SK-N-SH (cell line): ENCODE measurements around the gene TRPM2. TPM values are rescaled to one million over a fixed set of nuclear protein-coding genes. Genes with fewer than 3 reads are reported as not detected.

ENCODE experiments used
- CTCF ChIA-PET: fragments of 300-600, 350-600 bp; formaldehyde crosslinking; extraction: SDS; loops from one replicate; lab custom pipeline; 2021; lab: Yijun Ruan, JAX
- POLR2A ChIA-PET: fragments of 350-600 bp; sonication (Branson Sonifier 250); formaldehyde crosslinking; extraction: SDS; loops from one replicate; lab custom pipeline; 2020; ENCODE audit warnings: antibody characterized with exemption, inconsistent platforms; lab: Yijun Ruan, JAX
- DNase-seq: peaks from one replicate; pipeline ENCODE4 v3.0.0; 2012
- H2AFZ ChIP-seq: fragments of 200-600 bp; sonication (generic); 2 replicates; pipeline ENCODE4 v1.8.1; 2016; ENCODE audit warnings: antibody characterized with exemption, mild to moderate bottlenecking, low read depth
- H3F3A ChIP-seq: fragments of 200-600 bp; sonication (generic); replicated peaks from 2 replicates; pipeline ENCODE3; 2016; ENCODE audit warnings: antibody characterized with exemption, mild to moderate bottlenecking; ENCODE audit not compliant: insufficient read depth
- H3K27ac ChIP-seq, 2 experiments: fragments of 200-500 bp in 1 of 2; fragments of 200-600 bp in 1 of 2; sonication (Bioruptor generic) in 1 of 2; sonication (generic), shearing (Covaris generic) in 1 of 2; 2 replicates each; pipeline versions ENCODE4 v1.5.1 to v1.6.1; 2014 to 2016; ENCODE audit warnings: low read depth in 2 of 2, inconsistent platforms in 1 of 2, low read length in 1 of 2, mild to moderate bottlenecking in 1 of 2, mixed read lengths in 1 of 2
- H3K27me3 ChIP-seq: fragments of 200-600 bp; sonication (generic), shearing (Covaris generic); 2 replicates; pipeline ENCODE4 v1.6.1; 2016; ENCODE audit warnings: mixed run types; ENCODE audit not compliant: insufficient read depth
- H3K36me3 ChIP-seq, 2 experiments: fragments of 200-500 bp in 1 of 2; fragments of 200-600 bp in 1 of 2; sonication (Bioruptor generic) in 1 of 2; sonication (generic) in 1 of 2; replicated peaks in 1 of 2; 2 replicates each; pipeline versions ENCODE3 to v1.5.1; 2014 to 2016; ENCODE audit warnings: low read length in 1 of 2, mild to moderate bottlenecking in 1 of 2; ENCODE audit not compliant: insufficient read depth in 2 of 2, control insufficient read depth in 1 of 2
- H3K4me1 ChIP-seq, 2 experiments: fragments of 200-500 bp in 1 of 2; fragments of 200-600 bp in 1 of 2; sonication (Bioruptor generic) in 1 of 2; sonication (generic), shearing (Covaris generic) in 1 of 2; 2 replicates each; pipeline versions ENCODE4 v1.5.1 to v1.6.1; 2014 to 2016; ENCODE audit warnings: low read depth in 1 of 2, low read length in 1 of 2, mixed run types in 1 of 2; ENCODE audit not compliant: insufficient read depth in 2 of 2, control insufficient read depth in 1 of 2
- H3K4me2 ChIP-seq: fragments of 200-600 bp; sonication (generic), shearing (Covaris generic); 2 replicates; pipeline ENCODE4 v1.6.1; 2017; ENCODE audit warnings: mixed run types
- H3K4me3 ChIP-seq, 2 experiments: fragments of 200-500 bp in 1 of 2; fragments of 200-600 bp in 1 of 2; sonication (Bioruptor generic) in 1 of 2; sonication (generic), shearing (Covaris generic) in 1 of 2; 2 replicates each; pipeline versions ENCODE4 v1.5.1 to v1.8.1; 2014 to 2016; ENCODE audit warnings: low read depth in 2 of 2, inconsistent platforms in 1 of 2, low read length in 1 of 2, mild to moderate bottlenecking in 1 of 2, mixed read lengths in 1 of 2, moderate library complexity in 1 of 2
- H3K79me2 ChIP-seq: fragments of 200-600 bp; sonication (generic); 2 replicates; pipeline ENCODE4 v1.8.1; 2017; ENCODE audit warnings: mild to moderate bottlenecking; ENCODE audit not compliant: insufficient read depth
- H3K9ac ChIP-seq: fragments of 200-600 bp; sonication (generic); 2 replicates; pipeline ENCODE4 v1.6.1; 2017; ENCODE audit warnings: mixed run types
- H3K9me2 ChIP-seq: fragments of 200-600 bp; sonication (generic); 2 replicates; pipeline ENCODE4 v1.6.1; 2017; ENCODE audit warnings: mixed run types
- H3K9me3 ChIP-seq: fragments of 200-600 bp; sonication (generic); 2 replicates; pipeline ENCODE4 v1.6.1; 2017; ENCODE audit warnings: mixed run types, mild to moderate bottlenecking, moderate library complexity
- H4K20me1 ChIP-seq: fragments of 200-600 bp; sonication (generic); 2 replicates; pipeline ENCODE4 v1.6.1; 2017; ENCODE audit warnings: mild to moderate bottlenecking, mixed run types; ENCODE audit not compliant: insufficient read depth
- FOSL2 ChIP-seq: IDR thresholded peaks from 2 replicates; pipeline ENCODE4 v1.4.0; 2012; ENCODE audit warnings: low read depth, mild to moderate bottlenecking, moderate library complexity, borderline replicate concordance
- FOXJ3 ChIP-seq: sonication (generic); formaldehyde crosslinking; IDR thresholded peaks from 2 replicates; pipeline ENCODE4 v1.5.1; 2020; ENCODE audit warnings: mild to moderate bottlenecking, missing genetic modification reagents
- FOXM1 ChIP-seq: IDR thresholded peaks from 2 replicates; pipeline ENCODE4 v1.4.0; 2012; ENCODE audit warnings: low read depth, mild to moderate bottlenecking
- GABPA ChIP-seq: IDR thresholded peaks from 2 replicates; pipeline ENCODE4 v1.4.0; 2012; ENCODE audit warnings: low read depth, mild to moderate bottlenecking
- MEF2A ChIP-seq: IDR thresholded peaks from 2 replicates; pipeline ENCODE4 v1.4.0; 2012; ENCODE audit warnings: low read depth, borderline replicate concordance
- NFIC ChIP-seq: IDR thresholded peaks from 2 replicates; pipeline ENCODE4 v1.4.0; 2012; ENCODE audit warnings: borderline replicate concordance
- NRF1 ChIP-seq: IDR thresholded peaks from 2 replicates; pipeline ENCODE4 v1.6.1; 2012; ENCODE audit warnings: low read depth, mild to moderate bottlenecking, low read length
- RFX5 ChIP-seq: IDR thresholded peaks from 2 replicates; pipeline ENCODE4 v1.6.1; 2012; ENCODE audit warnings: mild to moderate bottlenecking, improper control_type of control experiment, low read length
- RXRA ChIP-seq: IDR thresholded peaks from 2 replicates; pipeline ENCODE4 v1.4.0; 2012; ENCODE audit warnings: low read depth, mild to moderate bottlenecking, borderline replicate concordance
- SIN3A ChIP-seq: IDR thresholded peaks from 2 replicates; pipeline ENCODE4 v1.6.1; 2012; ENCODE audit warnings: low read depth, mild to moderate bottlenecking, low read length, moderate library complexity, borderline replicate concordance
- SMC3 ChIP-seq: IDR thresholded peaks from 2 replicates; pipeline ENCODE4 v1.6.1; 2012; ENCODE audit warnings: low read depth, low read length, improper control_type of control experiment
- WGBS: methylation state at CpG from one replicate; pipeline ENCODE4 v1.1.6; 2017; ENCODE audit warnings: low lambda C conversion rate; 5-methylcytosine and 5-hydroxymethylcytosine counted together
- polyA plus RNA-seq, 3 experiments: library from polyadenylated mRNA; depleted of rRNA; stranded (reverse); fragments of >200 nt; gene quantifications; 2 replicates each; pipeline ENCODE4 v1.2.3, GENCODE V29; 2012
- TF ChIP-seq, protein P1 (sequence below): IDR thresholded peaks from 2 replicates; pipeline ENCODE4 v1.4.0; 2012; ENCODE audit warnings: low read depth
- TF ChIP-seq, protein P2 (sequence below): IDR thresholded peaks from 2 replicates; pipeline ENCODE4 v1.4.0; 2012; ENCODE audit warnings: low read depth, borderline replicate concordance
- TF ChIP-seq, protein P3 (sequence below): fragments of 150-350 bp; IDR thresholded peaks from 2 replicates; pipeline ENCODE4 v1.6.1; 2017; ENCODE audit warnings: antibody characterized with exemption, low read length, low read depth, borderline replicate concordance
- TF ChIP-seq, protein P4 (sequence below): IDR thresholded peaks from 2 replicates; pipeline ENCODE4; 2012
- TF ChIP-seq, protein P5 (sequence below): IDR thresholded peaks from 2 replicates; pipeline ENCODE4 v1.4.0; 2012; ENCODE audit warnings: low read depth, borderline replicate concordance

Gene TRPM2
- not detected in 2 replicates for polyA plus RNA-seq (2012; rRNA removed)
- polyA plus RNA-seq (2012; cell fraction: cytosol; rRNA removed) = not detected in 2 replicates
- 0.02 TPM in 1 of 2 replicates, not detected in the other for polyA plus RNA-seq (2012; cell fraction: nucleus; rRNA removed)

DNA sequence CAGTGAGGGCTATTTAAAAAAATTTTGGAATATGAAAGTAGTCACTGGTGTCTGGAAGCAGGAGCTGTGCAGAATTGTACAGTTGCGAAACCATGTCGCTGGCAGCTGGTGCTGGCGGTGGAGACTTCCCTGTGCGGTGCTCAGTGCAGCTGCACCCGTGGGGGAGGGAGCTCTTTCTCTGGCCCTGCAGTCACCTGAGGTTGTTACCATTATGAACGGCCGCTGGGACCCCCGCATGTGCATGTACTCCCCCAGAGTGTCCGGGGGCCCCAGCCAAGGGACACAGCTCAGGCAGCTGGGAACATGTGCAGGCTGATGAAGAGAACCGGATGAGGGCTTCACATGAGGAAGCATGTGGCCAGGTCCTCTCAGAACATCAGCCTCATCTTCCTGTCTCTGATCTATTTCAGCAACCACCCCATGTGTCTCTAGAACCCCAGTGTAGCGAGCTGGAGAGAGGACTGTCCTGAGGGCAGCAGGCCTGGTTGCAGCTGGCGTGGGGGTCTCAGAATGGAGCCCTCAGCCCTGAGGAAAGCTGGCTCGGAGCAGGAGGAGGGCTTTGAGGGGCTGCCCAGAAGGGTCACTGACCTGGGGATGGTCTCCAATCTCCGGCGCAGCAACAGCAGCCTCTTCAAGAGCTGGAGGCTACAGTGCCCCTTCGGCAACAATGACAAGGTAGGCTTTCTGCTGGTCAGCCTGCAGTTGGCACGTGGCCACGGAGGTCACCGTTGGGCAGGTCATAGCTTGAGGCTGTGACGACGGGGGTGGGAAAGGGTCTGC is at the start of gene TRPM2:
TRPM2 (plus strand) TSS at position 431 of the 780 bp plus-strand sequence; CDS start at position 511, 80 bp downstream.
- no peak for TF ChIP-seq SIN3A
- no peak for TF ChIP-seq FOSL2
- TF ChIP-seq FOXM1 = no peak
- no peak for TF ChIP-seq RFX5
- no peak for TF ChIP-seq GABPA
- TF ChIP-seq, protein P1, sequence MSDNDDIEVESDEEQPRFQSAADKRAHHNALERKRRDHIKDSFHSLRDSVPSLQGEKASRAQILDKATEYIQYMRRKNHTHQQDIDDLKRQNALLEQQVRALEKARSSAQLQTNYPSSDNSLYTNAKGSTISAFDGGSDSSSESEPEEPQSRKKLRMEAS = no peak
- TF ChIP-seq, protein P2, sequence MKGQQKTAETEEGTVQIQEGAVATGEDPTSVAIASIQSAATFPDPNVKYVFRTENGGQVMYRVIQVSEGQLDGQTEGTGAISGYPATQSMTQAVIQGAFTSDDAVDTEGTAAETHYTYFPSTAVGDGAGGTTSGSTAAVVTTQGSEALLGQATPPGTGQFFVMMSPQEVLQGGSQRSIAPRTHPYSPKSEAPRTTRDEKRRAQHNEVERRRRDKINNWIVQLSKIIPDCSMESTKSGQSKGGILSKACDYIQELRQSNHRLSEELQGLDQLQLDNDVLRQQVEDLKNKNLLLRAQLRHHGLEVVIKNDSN = no peak
- TF ChIP-seq, protein P3, sequence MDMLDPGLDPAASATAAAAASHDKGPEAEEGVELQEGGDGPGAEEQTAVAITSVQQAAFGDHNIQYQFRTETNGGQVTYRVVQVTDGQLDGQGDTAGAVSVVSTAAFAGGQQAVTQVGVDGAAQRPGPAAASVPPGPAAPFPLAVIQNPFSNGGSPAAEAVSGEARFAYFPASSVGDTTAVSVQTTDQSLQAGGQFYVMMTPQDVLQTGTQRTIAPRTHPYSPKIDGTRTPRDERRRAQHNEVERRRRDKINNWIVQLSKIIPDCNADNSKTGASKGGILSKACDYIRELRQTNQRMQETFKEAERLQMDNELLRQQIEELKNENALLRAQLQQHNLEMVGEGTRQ = no peak
- no peak for TF ChIP-seq RXRA
- TF ChIP-seq, protein P4, sequence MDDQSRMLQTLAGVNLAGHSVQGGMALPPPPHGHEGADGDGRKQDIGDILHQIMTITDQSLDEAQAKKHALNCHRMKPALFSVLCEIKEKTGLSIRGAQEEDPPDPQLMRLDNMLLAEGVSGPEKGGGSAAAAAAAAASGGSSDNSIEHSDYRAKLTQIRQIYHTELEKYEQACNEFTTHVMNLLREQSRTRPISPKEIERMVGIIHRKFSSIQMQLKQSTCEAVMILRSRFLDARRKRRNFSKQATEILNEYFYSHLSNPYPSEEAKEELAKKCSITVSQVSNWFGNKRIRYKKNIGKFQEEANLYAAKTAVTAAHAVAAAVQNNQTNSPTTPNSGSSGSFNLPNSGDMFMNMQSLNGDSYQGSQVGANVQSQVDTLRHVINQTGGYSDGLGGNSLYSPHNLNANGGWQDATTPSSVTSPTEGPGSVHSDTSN = no peak
- TF ChIP-seq, protein P5, sequence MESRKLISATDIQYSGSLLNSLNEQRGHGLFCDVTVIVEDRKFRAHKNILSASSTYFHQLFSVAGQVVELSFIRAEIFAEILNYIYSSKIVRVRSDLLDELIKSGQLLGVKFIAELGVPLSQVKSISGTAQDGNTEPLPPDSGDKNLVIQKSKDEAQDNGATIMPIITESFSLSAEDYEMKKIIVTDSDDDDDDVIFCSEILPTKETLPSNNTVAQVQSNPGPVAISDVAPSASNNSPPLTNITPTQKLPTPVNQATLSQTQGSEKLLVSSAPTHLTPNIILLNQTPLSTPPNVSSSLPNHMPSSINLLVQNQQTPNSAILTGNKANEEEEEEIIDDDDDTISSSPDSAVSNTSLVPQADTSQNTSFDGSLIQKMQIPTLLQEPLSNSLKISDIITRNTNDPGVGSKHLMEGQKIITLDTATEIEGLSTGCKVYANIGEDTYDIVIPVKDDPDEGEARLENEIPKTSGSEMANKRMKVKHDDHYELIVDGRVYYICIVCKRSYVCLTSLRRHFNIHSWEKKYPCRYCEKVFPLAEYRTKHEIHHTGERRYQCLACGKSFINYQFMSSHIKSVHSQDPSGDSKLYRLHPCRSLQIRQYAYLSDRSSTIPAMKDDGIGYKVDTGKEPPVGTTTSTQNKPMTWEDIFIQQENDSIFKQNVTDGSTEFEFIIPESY = no peak
- no peak for TF ChIP-seq SMC3
- no peak for TF ChIP-seq MEF2A
- no peak for TF ChIP-seq FOXJ3
- no peak for TF ChIP-seq NRF1
- TF ChIP-seq NFIC = no peak
- TF ChIP-seq, all 33 proteins: peak for 0
- H3K27ac ChIP-seq = no peak within 1 kb of the TSS
- H3K9ac ChIP-seq = no peak within 1 kb of the TSS
- no peaks in the 10 kb centered on the region for H4K20me1 ChIP-seq
- no peaks in the 10 kb centered on the region for H3F3A ChIP-seq
- ChIA-PET POLR2A (interaction anchor here (0.9 kb wide), 1 partner anchor 12 kb away, joined by 3 read pairs; no protein-coding TSS in a partner anchor), CTCF (no interaction called here)
- H3K27me3 ChIP-seq = peaks cover 58% of the 10 kb centered on the region
- no peaks in the 10 kb centered on the region for H3K9me3 ChIP-seq
- DNase-seq = no peak
- H3K79me2 ChIP-seq = no peaks in the 10 kb centered on the region
- H2AFZ ChIP-seq = no peak within 1 kb of the TSS
- no peak within 1 kb of the TSS for H3K4me3 ChIP-seq
- no peaks in the 10 kb centered on the region for H3K36me3 ChIP-seq
- no peak within 1 kb of the TSS for H3K4me2 ChIP-seq
- no peaks in the 10 kb centered on the region for H3K9me2 ChIP-seq
- WGBS = 22% methylated on average over 8 of the region's 21 CpGs
- H3K4me1 ChIP-seq = no peaks in the 10 kb centered on the region
